Sigmoid colon (tissue), 4 donors: ENCODE data around the gene POLR1A.

Experiments
- CTCF ChIP-seq, 4 experiments: fragments of 450-650 bp in 3 of 4; fragments of 200-600 bp in 1 of 4; IDR thresholded peaks; one replicate each; pipeline ENCODE4 v1.5.1; 2016 to 2019; ENCODE audit warnings: antibody characterized with exemption in 4 of 4, mild to moderate bottlenecking in 3 of 4, moderate library complexity in 2 of 4
- EP300 ChIP-seq, 4 donors: sonication (generic); formaldehyde crosslinking; IDR thresholded peaks; one replicate each; pipeline ENCODE4 v1.6.1; 2017; ENCODE audit warnings: antibody characterized with exemption in 4 of 4
- POLR2A ChIP-seq, 2 donors: fragments of 450-650 bp; IDR thresholded peaks; one replicate each; pipeline ENCODE4 v1.6.1; 2016; ENCODE audit warnings: antibody characterized with exemption in 2 of 2, mild to moderate bottlenecking in 2 of 2, moderate library complexity in 2 of 2
- POLR2AphosphoS5 ChIP-seq, 4 donors: sonication (generic); formaldehyde crosslinking; IDR thresholded peaks; one replicate each; pipeline ENCODE4 v1.6.1; 2017; ENCODE audit warnings: antibody characterized with exemption in 4 of 4

GRCh38 chr2:86031151-86031550 lies 74.5 kb downstream of the POLR1A start:
- no peak for TF ChIP-seq CTCF (IDR thresholded peaks at IDR 0.05)
- TF ChIP-seq POLR2A (IDR thresholded peaks at IDR 0.05), result no peak
- TF ChIP-seq POLR2AphosphoS5 (IDR thresholded peaks at IDR 0.05), result no peak
- TF ChIP-seq EP300 (IDR thresholded peaks at IDR 0.05), result no peak
